ENCODE data around the gene VPS72. TPM values are rescaled to one million over a fixed set of nuclear protein-coding genes. Genes with fewer than 3 reads are reported as not detected.
A peak's percentile ranks its signal among the peaks of the same experiment; 100 is the strongest.

VPS72 gene
- total and polyA plus RNA-seq, 10 of the 15 experiments (the other 5 are each of a cell fraction or from before 2014, with no cell fraction given), result 6.7 to 77.8 (median 58.1) TPM

- TF ChIP-seq, protein P1, sequence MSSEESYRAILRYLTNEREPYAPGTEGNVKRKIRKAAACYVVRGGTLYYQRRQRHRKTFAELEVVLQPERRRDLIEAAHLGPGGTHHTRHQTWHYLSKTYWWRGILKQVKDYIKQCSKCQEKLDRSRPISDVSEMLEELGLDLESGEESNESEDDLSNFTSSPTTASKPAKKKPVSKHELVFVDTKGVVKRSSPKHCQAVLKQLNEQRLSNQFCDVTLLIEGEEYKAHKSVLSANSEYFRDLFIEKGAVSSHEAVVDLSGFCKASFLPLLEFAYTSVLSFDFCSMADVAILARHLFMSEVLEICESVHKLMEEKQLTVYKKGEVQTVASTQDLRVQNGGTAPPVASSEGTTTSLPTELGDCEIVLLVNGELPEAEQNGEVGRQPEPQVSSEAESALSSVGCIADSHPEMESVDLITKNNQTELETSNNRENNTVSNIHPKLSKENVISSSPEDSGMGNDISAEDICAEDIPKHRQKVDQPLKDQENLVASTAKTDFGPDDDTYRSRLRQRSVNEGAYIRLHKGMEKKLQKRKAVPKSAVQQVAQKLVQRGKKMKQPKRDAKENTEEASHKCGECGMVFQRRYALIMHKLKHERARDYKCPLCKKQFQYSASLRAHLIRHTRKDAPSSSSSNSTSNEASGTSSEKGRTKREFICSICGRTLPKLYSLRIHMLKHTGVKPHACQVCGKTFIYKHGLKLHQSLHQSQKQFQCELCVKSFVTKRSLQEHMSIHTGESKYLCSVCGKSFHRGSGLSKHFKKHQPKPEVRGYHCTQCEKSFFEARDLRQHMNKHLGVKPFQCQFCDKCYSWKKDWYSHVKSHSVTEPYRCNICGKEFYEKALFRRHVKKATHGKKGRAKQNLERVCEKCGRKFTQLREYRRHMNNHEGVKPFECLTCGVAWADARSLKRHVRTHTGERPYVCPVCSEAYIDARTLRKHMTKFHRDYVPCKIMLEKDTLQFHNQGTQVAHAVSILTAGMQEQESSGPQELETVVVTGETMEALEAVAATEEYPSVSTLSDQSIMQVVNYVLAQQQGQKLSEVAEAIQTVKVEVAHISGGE (CRISPR knock-in tag; IDR thresholded peaks at IDR 0.05), result no peak
- TF ChIP-seq BCL11A (IDR thresholded peaks at IDR 0.05; ENCODE audit: low read depth, low read length) (no peak), IKZF1 (conservative IDR thresholded peaks at IDR 0.05) (peak; percentile 50), IRF4 (IDR thresholded peaks at IDR 0.05; ENCODE audit: low read depth, low read length) (no peak), POLR2AphosphoS5 (IDR thresholded peaks at IDR 0.05; ENCODE audit: low read length) (peak; percentile 83), SIN3A (IDR thresholded peaks at IDR 0.05; ENCODE audit: low read depth, low read length) (peak; percentile 80), HDGF (IDR thresholded peaks at IDR 0.05) (peak; percentile 27; the same call in 1 of the 2 replicates), WRNIP1 (IDR thresholded peaks at IDR 0.05; ENCODE audit: borderline replicate concordance, low read depth, low read length) (no peak), CHD1 (IDR thresholded peaks at IDR 0.05; ENCODE audit: low read depth, low read length) (no peak; the same call in 1 of the 2 replicates), IRF3 (IDR thresholded peaks at IDR 0.05) (peak; percentile 25; the same call in 1 of the 2 replicates), MEF2A (IDR thresholded peaks at IDR 0.05; ENCODE audit: insufficient read depth, low read depth, low read length) (no peak), IKZF2 (IDR thresholded peaks at IDR 0.05) (peak; percentile 11 to 38; a peak in 1 of 4 replicates), ZNF207 (IDR thresholded peaks at IDR 0.05; ENCODE audit: borderline replicate concordance) (no peak), SREBF1 (IDR thresholded peaks at IDR 0.05; ENCODE audit: low read length) (peak; percentile 37; the same call in 1 of the 2 replicates), LARP7 (IDR thresholded peaks at IDR 0.05) (no peak)
- TF ChIP-seq, protein P2, sequence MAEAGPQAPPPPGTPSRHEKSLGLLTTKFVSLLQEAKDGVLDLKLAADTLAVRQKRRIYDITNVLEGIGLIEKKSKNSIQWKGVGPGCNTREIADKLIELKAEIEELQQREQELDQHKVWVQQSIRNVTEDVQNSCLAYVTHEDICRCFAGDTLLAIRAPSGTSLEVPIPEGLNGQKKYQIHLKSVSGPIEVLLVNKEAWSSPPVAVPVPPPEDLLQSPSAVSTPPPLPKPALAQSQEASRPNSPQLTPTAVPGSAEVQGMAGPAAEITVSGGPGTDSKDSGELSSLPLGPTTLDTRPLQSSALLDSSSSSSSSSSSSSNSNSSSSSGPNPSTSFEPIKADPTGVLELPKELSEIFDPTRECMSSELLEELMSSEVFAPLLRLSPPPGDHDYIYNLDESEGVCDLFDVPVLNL (IDR thresholded peaks at IDR 0.05; ENCODE audit: low read depth, low read length), result no peak
- TF ChIP-seq, protein P3, sequence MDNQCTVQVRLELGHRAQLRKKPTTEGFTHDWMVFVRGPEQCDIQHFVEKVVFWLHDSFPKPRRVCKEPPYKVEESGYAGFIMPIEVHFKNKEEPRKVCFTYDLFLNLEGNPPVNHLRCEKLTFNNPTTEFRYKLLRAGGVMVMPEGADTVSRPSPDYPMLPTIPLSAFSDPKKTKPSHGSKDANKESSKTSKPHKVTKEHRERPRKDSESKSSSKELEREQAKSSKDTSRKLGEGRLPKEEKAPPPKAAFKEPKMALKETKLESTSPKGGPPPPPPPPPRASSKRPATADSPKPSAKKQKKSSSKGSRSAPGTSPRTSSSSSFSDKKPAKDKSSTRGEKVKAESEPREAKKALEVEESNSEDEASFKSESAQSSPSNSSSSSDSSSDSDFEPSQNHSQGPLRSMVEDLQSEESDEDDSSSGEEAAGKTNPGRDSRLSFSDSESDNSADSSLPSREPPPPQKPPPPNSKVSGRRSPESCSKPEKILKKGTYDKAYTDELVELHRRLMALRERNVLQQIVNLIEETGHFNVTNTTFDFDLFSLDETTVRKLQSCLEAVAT (IDR thresholded peaks at IDR 0.05), result no peak
- TF ChIP-seq, protein P4, sequence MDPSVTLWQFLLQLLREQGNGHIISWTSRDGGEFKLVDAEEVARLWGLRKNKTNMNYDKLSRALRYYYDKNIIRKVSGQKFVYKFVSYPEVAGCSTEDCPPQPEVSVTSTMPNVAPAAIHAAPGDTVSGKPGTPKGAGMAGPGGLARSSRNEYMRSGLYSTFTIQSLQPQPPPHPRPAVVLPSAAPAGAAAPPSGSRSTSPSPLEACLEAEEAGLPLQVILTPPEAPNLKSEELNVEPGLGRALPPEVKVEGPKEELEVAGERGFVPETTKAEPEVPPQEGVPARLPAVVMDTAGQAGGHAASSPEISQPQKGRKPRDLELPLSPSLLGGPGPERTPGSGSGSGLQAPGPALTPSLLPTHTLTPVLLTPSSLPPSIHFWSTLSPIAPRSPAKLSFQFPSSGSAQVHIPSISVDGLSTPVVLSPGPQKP (IDR thresholded peaks at IDR 0.05; ENCODE audit: low read depth, low read length), result no peak
Measured at GRCh38 chr1:151198254-151199127, 8.5 kb upstream of the VPS72 start, which contains the start of gene PIP5K1A (continued).
